ENCODE results near the gene PTPRN2. TPM values are rescaled to one million over a fixed set of nuclear protein-coding genes. Genes with fewer than 3 reads are reported as not detected.
"Not testable (repeated sequence)": the region's sequence is repeated elsewhere in the genome, so short reads cannot be mapped to it uniquely, and the experiment has no call there.

The PTPRN2 gene
- polyA plus RNA-seq, 1 experiment: 0.02 TPM

DNA sequence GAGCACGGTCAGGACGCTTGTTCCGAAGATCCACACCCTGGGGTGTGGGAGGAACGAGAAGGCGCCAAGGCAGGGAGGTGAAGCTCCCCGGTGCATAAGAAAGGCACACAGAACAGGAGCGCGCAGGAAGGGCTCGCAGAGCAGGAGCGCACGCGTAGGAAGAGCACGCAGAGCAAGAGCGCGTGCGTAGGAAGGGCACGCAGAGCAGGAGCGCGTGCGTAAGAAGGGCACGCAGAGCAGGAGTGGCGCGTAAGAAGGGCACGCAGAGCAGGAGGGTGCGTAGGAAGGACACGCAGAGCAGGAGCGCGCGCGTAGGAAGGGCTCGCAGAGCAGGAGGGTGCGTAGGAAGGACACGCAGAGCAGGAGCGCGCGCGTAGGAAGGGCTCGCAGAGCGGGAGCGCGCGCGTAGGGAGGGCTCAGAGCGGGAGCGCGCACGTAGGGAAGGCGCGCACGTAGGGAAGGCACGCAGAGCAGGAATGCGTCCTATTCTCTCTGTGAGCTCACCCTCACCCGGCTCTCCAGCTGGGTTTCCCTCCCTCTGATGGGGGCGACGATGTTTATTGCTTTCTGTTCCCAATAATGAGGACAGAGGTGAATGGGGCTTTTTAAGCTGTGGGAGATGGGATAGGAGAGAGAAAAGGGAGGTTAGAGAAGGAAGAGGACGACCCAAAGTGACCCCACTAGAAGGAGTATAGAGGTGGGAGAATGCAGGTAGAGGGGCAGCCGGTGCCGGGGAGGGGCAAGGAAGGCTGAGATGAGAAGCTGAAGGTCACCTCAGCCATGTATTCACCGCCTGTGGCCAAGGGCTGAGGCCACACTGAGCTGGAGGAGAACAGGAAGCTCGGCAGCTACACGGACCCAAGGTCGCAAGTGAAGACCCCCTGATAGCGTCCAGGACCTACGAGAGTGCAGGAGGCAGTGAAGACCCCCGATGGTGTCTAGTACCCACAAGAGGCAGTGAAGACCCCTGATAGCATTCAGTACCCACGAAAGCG, 423.2 kb downstream of the PTPRN2 start:
- CTCF ChIA-PET: no interaction called here
- POLR2A ChIA-PET: no interaction called here
- DNase-seq (ENCODE audit: low read depth, low spot score): no peak

DNA sequence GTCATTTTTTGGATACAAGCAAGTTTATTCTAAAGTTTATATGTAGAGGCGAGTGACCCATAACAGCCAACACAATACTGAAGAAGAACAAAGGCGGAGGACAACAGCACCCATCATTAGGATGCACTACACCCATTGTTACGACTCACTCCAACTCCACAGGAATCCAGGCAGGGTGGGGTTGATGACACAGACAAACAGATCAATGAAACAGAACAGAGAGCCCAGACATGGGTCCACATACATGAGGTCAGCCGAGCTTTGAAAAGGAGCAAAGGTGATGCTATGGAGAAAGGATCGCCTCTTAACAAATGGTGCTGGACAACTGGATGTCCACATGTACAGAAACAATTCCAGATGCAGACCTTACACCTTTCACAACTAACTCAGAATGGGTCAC, 426.4 kb downstream of the PTPRN2 start:
- Histone ChIP-seq H3K4me3 (ENCODE audit: low read depth, low read length) (no peak overlapping the region), H3K27me3 (ENCODE audit: control insufficient read depth, insufficient read depth, low read length) (no peaks in the 10 kb centered on the region), H3K27ac (ENCODE audit: low read depth, low read length) (no peak overlapping the region), H3K9me3 (ENCODE audit: control insufficient read depth, insufficient read depth, low read length) (peaks cover 70% of the 10 kb centered on the region)
- no peak for DNase-seq (ENCODE audit: low read depth, low spot score)
- TF ChIP-seq, protein P1, sequence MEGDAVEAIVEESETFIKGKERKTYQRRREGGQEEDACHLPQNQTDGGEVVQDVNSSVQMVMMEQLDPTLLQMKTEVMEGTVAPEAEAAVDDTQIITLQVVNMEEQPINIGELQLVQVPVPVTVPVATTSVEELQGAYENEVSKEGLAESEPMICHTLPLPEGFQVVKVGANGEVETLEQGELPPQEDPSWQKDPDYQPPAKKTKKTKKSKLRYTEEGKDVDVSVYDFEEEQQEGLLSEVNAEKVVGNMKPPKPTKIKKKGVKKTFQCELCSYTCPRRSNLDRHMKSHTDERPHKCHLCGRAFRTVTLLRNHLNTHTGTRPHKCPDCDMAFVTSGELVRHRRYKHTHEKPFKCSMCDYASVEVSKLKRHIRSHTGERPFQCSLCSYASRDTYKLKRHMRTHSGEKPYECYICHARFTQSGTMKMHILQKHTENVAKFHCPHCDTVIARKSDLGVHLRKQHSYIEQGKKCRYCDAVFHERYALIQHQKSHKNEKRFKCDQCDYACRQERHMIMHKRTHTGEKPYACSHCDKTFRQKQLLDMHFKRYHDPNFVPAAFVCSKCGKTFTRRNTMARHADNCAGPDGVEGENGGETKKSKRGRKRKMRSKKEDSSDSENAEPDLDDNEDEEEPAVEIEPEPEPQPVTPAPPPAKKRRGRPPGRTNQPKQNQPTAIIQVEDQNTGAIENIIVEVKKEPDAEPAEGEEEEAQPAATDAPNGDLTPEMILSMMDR (IDR thresholded peaks at IDR 0.05; ENCODE audit: low read depth, low read length): no peak
- ChIA-PET POLR2A (no interaction called here), CTCF (no interaction called here)

More for the DNA sequence above, 423.2 kb downstream of the PTPRN2 start:
- Histone ChIP-seq H3K27ac (ENCODE audit: low read depth, low read length) (no peak overlapping the region), H3K27me3 (ENCODE audit: control insufficient read depth, insufficient read depth, low read length) (no peaks in the 10 kb centered on the region), H3K4me3 (ENCODE audit: low read depth, low read length) (no peak overlapping the region), H3K9me3 (ENCODE audit: control insufficient read depth, insufficient read depth, low read length) (peaks cover 69% of the 10 kb centered on the region)
- TF ChIP-seq, protein P1 (IDR thresholded peaks at IDR 0.05; ENCODE audit: low read depth, low read length): no peak

DNA sequence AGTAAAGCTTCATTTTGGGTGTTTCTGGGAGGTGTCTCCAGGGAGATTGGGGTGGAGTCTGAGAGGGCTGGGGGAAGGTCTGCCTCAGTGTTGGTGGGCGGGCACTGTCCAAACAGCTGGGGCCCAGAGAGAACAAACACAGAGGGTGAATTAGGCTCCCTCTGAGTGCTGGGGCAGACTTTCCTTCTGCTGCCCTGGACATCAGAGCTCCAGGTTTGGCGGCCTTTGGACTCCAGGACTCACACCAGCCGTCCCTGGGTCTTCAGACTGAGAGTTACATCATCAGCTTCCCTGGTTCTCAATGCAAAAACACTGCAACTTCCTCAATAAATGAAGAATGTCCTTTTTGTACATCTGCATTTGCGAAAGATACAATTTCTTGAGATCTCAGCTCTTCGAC, 427.4 kb downstream of the PTPRN2 start:
- CTCF ChIA-PET: no interaction called here
- peaks cover 66% of the 10 kb centered on the region for H3K9me3 ChIP-seq (ENCODE audit: control insufficient read depth, insufficient read depth, low read length)
- H3K4me3 ChIP-seq (ENCODE audit: low read depth, low read length): no peak overlapping the region
- TF ChIP-seq, protein P1 (IDR thresholded peaks at IDR 0.05; ENCODE audit: low read depth, low read length): no peak
- no peaks in the 10 kb centered on the region for H3K27me3 ChIP-seq (ENCODE audit: control insufficient read depth, insufficient read depth, low read length)
- POLR2A ChIA-PET: no interaction called here
- H3K27ac ChIP-seq (ENCODE audit: low read depth, low read length): no peak overlapping the region
- no peak for DNase-seq (ENCODE audit: low read depth, low spot score)

DNA sequence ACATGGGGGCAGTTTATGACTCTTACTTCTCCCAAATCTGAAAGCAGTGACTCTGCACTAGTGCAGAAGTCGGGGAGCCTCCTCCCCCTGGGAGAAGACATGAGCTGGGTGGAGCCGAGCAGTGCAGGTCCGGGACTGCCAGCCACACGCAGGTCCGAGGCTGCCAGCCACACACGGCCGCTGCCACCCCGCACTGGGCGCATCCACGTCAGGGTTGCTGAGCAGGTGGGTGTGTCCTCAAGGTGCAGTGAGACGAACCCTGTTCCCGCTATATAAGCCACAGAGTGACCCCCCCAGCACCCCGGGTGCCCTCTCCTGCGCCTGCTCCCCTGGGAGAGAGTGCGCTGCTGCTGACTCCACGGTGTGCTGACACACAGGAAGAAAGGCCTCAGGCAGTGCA, 430.2 kb downstream of the PTPRN2 start:
- TF ChIP-seq, protein P1 (IDR thresholded peaks at IDR 0.05; ENCODE audit: low read depth, low read length): no peak
- POLR2A ChIA-PET: no interaction called here
- no peak for DNase-seq (ENCODE audit: low read depth, low spot score)

DNA sequence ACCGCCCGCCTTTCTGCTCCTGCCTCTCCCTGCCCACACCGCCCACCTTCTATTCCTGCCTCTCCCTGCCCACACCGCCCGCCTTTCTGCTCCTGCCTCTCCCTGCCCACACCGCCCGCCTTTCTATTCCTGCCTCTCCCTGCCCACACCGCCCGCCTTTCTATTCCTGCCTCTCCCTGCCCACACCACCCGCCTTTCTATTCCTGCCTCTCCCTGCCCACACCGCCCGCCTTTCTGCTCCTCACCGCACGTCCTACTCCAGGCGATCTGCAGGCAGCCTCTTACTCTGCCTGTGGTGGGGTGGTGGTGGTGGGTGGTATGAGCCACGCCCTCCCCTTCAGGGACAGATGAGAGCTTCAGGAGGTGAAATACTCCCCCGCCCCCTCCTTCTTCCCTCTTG, 436.4 kb downstream of the PTPRN2 start:
- DNase-seq (ENCODE audit: low read depth, low spot score); POLR2A ChIA-PET: not testable (repeated sequence)
- peaks cover 76% of the 10 kb centered on the region for H3K9me3 ChIP-seq (ENCODE audit: control insufficient read depth, insufficient read depth, low read length)

More for the DNA sequence above, 430.2 kb downstream of the PTPRN2 start:
- peaks cover 61% of the 10 kb centered on the region for H3K9me3 ChIP-seq (ENCODE audit: control insufficient read depth, insufficient read depth, low read length)
- no peak overlapping the region for H3K27ac ChIP-seq (ENCODE audit: low read depth, low read length)
- no peak overlapping the region for H3K4me3 ChIP-seq (ENCODE audit: low read depth, low read length)
- no peaks in the 10 kb centered on the region for H3K27me3 ChIP-seq (ENCODE audit: control insufficient read depth, insufficient read depth, low read length)
- CTCF ChIA-PET: no interaction called here

More for the DNA sequence above, 436.4 kb downstream of the PTPRN2 start:
- H3K27me3 ChIP-seq (ENCODE audit: control insufficient read depth, insufficient read depth, low read length); CTCF ChIA-PET; H3K4me3 ChIP-seq (ENCODE audit: low read depth, low read length); H3K27ac ChIP-seq (ENCODE audit: low read depth, low read length): not testable (repeated sequence)
